Measurements from ENCODE around the gene RFLNA. TPM values are rescaled to one million over a fixed set of nuclear protein-coding genes. Genes with fewer than 3 reads are reported as not detected.

Gene RFLNA
- total and polyA plus RNA-seq, 2 of the 4 experiments (the other 2 are of a cell fraction) = not detected

GRCh38 chr12:124328636-124329035 lies 33.7 kb downstream of the RFLNA start:
- H3K79me1 ChIP-seq (ENCODE audit: low read depth in 1 of 2, low read length in 2 of 2) = peaks cover 6 to 7% of the 10 kb centered on the region in 2 experiments; a peak in 3 of 4 replicates
- no peak overlapping the region for H3K56ac ChIP-seq (ENCODE audit: extremely low read depth, insufficient read depth, low read length)
- no peak overlapping the region for H2BK20ac ChIP-seq (ENCODE audit: low read depth, low read length)
- no peak overlapping the region for H2BK5ac ChIP-seq (ENCODE audit: low read depth, low read length, poor library complexity, severe bottlenecking)
- H3K4ac ChIP-seq (ENCODE audit: low read depth, low read length) = no peak overlapping the region
- no peak overlapping the region for H3K14ac ChIP-seq (replicated peaks; ENCODE audit: low read depth, low read length)
- H4K20me1 ChIP-seq (ENCODE audit: insufficient read depth, low read length) = peaks cover 17% of the 10 kb centered on the region
- intact Hi-C loops (cut with micrococcal nuclease) (no loop called here), in situ Hi-C loops (cut with MboI; ENCODE audit: low sequenced_read_pairs) (no loop called here), dilution Hi-C loops (cut with HindIII; ENCODE audit: low sequenced_read_pairs, unreplicated experiment) (no loop called here)
- no peak overlapping the region for H3K4me2 ChIP-seq (ENCODE audit: low read depth, low read length)
- ATAC-seq (ENCODE audit: low read depth) (no peak), DNase-seq (no peak)
- no peak overlapping the region for H2AFZ ChIP-seq (replicated peaks; ENCODE audit: low read length, poor library complexity)
- no peak overlapping the region for H4K5ac ChIP-seq (ENCODE audit: low read depth, low read length)
- POLR2A ChIA-PET (ENCODE audit: unreplicated experiment) = no interaction called here
- H3K9me1 ChIP-seq (ENCODE audit: insufficient read depth, low read length) = no peaks in the 10 kb centered on the region
- WGBS, 2 experiments (ENCODE audit: extremely low coverage in 2 of 2, insufficient read length in 1 of 2) = 78% methylated on average over 11 of the region's 14 CpGs; no CpG with 5 or more reads in 1 of the 2 experiments
- no peak overlapping the region for H3K4me3 ChIP-seq (ENCODE audit: insufficient read depth, low read depth, low read length)
- no peak overlapping the region for H2BK120ac ChIP-seq (ENCODE audit: low read depth, low read length)
- BruUV-seq (replicated peaks) = no TSS peak
- H3K9ac ChIP-seq (ENCODE audit: low read depth, low read length) = no peak overlapping the region
- H2BK15ac ChIP-seq (ENCODE audit: low read depth, low read length) = no peak overlapping the region
- H4K91ac ChIP-seq (ENCODE audit: insufficient read depth, low read depth, low read length) = no peak overlapping the region
- CTCF ChIA-PET = no interaction called here
- H4K8ac ChIP-seq (ENCODE audit: low read depth in 2 of 2, low read length in 2 of 2) = no peak overlapping the region
- H3K27ac ChIP-seq (ENCODE audit: insufficient read depth, low read length) = no peak overlapping the region
- H2AK5ac ChIP-seq (ENCODE audit: low read depth, low read length) = no peak overlapping the region
- H3K9me3 ChIP-seq (ENCODE audit: control insufficient read depth, insufficient read depth, low read length) = peaks cover 12% of the 10 kb centered on the region
- H3K4me1 ChIP-seq (ENCODE audit: control insufficient read depth, insufficient read depth, low read length) = no peaks in the 10 kb centered on the region
- no peaks in the 10 kb centered on the region for H3K27me3 ChIP-seq (ENCODE audit: control insufficient read depth, insufficient read depth, low read length)
- H3K36me3 ChIP-seq (ENCODE audit: control insufficient read depth, insufficient read depth, low read length) = peaks cover 82% of the 10 kb centered on the region
- H3K23ac ChIP-seq (ENCODE audit: low read depth, low read length) = no peak overlapping the region
- TF ChIP-seq NFE2L2 (IDR thresholded peaks at IDR 0.05; ENCODE audit: low read depth, low read length) (no peak), SMC3 (IDR thresholded peaks at IDR 0.05; ENCODE audit: low read depth, low read length) (no peak), RCOR1 (IDR thresholded peaks at IDR 0.05; ENCODE audit: insufficient replicate concordance, low read length) (no peak), RAD21 (IDR thresholded peaks at IDR 0.05; ENCODE audit: low read length) (no peak), CEBPB (IDR thresholded peaks at IDR 0.05; ENCODE audit: low read depth, low read length) (no peak), MAFK (IDR thresholded peaks at IDR 0.05; ENCODE audit: low read depth, low read length) (no peak), MAZ (IDR thresholded peaks at IDR 0.05; ENCODE audit: borderline replicate concordance, low read depth, low read length) (no peak), MXI1 (IDR thresholded peaks at IDR 0.05; ENCODE audit: borderline replicate concordance, low read depth, low read length) (no peak), POLR2A (IDR thresholded peaks at IDR 0.05; ENCODE audit: low read depth, low read length) (no peak), RFX5 (IDR thresholded peaks at IDR 0.05; ENCODE audit: low read depth, low read length) (no peak), USF2 (IDR thresholded peaks at IDR 0.05; ENCODE audit: low read depth, low read length) (no peak), CHD1 (IDR thresholded peaks at IDR 0.05; ENCODE audit: low read depth, low read length) (no peak)
- TF ChIP-seq, protein P1, sequence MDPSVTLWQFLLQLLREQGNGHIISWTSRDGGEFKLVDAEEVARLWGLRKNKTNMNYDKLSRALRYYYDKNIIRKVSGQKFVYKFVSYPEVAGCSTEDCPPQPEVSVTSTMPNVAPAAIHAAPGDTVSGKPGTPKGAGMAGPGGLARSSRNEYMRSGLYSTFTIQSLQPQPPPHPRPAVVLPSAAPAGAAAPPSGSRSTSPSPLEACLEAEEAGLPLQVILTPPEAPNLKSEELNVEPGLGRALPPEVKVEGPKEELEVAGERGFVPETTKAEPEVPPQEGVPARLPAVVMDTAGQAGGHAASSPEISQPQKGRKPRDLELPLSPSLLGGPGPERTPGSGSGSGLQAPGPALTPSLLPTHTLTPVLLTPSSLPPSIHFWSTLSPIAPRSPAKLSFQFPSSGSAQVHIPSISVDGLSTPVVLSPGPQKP (IDR thresholded peaks at IDR 0.05; ENCODE audit: borderline replicate concordance, low read depth, low read length) = no peak
- TF ChIP-seq, protein P2, sequence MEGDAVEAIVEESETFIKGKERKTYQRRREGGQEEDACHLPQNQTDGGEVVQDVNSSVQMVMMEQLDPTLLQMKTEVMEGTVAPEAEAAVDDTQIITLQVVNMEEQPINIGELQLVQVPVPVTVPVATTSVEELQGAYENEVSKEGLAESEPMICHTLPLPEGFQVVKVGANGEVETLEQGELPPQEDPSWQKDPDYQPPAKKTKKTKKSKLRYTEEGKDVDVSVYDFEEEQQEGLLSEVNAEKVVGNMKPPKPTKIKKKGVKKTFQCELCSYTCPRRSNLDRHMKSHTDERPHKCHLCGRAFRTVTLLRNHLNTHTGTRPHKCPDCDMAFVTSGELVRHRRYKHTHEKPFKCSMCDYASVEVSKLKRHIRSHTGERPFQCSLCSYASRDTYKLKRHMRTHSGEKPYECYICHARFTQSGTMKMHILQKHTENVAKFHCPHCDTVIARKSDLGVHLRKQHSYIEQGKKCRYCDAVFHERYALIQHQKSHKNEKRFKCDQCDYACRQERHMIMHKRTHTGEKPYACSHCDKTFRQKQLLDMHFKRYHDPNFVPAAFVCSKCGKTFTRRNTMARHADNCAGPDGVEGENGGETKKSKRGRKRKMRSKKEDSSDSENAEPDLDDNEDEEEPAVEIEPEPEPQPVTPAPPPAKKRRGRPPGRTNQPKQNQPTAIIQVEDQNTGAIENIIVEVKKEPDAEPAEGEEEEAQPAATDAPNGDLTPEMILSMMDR (conservative IDR thresholded peaks at IDR 0.05; ENCODE audit: low read depth, low read length) = no peak
- H3K18ac ChIP-seq (ENCODE audit: low read depth, low read length) = no peak overlapping the region
- H2AK9ac ChIP-seq (replicated peaks; ENCODE audit: low read depth, low read length, poor library complexity) = no peak overlapping the region

All from IMR-90 (cell line).